ENCODE measurements around the gene MSRB1. TPM values are rescaled to one million over a fixed set of nuclear protein-coding genes. Genes with fewer than 3 reads are reported as not detected.
A peak's percentile ranks its signal among the peaks of the same experiment; 100 is the strongest.

Gene MSRB1
- total and polyA plus RNA-seq, 9 of the 15 experiments (the other 6 are each of a cell fraction or from before 2014, with no cell fraction given): 5.4 to 33.7 (median 25.7) TPM

DNA sequence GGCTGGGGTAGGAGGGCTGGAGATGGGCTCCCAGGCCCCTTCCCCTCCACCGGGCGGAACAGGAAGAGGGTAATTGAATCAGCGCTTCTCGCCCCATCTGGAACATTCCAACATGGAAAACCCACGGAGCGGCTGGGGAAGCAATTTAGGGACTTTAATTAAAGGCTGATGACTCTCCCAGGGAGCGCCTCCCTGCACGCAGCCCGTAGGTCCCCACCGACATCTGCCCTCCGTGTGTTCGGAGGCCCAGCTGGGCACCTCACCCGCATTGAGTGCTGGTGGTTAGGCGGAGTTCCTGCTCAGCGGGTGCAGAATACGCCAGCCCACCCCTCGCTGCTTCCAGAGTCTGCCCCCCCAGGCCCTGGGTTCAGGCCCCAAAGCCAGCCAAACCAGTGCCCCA, 34.8 kb downstream of the MSRB1 start:
- H3K4me3 ChIP-seq: no peak overlapping the region
- no peaks in the 10 kb centered on the region for H3K36me3 ChIP-seq (ENCODE audit: control insufficient read depth, insufficient read depth, low read length)
- TF ChIP-seq HNRNPK (IDR thresholded peaks at IDR 0.05; ENCODE audit: low read depth, low read length, poor library complexity, severe bottlenecking): no peak
- TF ChIP-seq, protein P1, sequence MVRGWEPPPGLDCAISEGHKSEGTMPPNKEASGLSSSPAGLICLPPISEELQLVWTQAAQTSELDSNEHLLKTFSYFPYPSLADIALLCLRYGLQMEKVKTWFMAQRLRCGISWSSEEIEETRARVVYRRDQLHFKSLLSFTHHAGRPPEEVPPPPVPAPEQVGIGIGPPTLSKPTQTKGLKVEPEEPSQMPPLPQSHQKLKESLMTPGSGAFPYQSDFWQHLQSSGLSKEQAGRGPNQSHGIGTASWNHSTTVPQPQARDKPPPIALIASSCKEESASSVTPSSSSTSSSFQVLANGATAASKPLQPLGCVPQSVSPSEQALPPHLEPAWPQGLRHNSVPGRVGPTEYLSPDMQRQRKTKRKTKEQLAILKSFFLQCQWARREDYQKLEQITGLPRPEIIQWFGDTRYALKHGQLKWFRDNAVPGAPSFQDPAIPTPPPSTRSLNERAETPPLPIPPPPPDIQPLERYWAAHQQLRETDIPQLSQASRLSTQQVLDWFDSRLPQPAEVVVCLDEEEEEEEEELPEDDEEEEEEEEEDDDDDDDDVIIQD (CRISPR knock-in tag; IDR thresholded peaks at IDR 0.05): no peak
- peaks cover 0 to 61% of the 10 kb centered on the region in 2 experiments; a peak in 2 of 5 replicates for H3K4me1 ChIP-seq (replicated peaks in 1 of 2; ENCODE audit: control insufficient read depth in 2 of 2, insufficient read depth in 2 of 2, low read length in 2 of 2)
- H2AFZ ChIP-seq (ENCODE audit: low read depth, low read length): no peak overlapping the region
- intact Hi-C loops (cut with micrococcal nuclease) (no loop called here), in situ Hi-C loops (cut with MboI) (no loop called here)
- ATAC-seq (no peak), FAIRE-seq (no peak), DNase-seq (ENCODE audit: extremely low read depth in 1 of 4, low spot score in 3 of 4) (no peak)
- H3K79me2 ChIP-seq (ENCODE audit: control insufficient read depth, insufficient read depth, low read length): no peaks in the 10 kb centered on the region
- ChIA-PET CTCF (ENCODE audit: low intra/inter-chr PET ratio) (no interaction called here), POLR2A (no interaction called here)
- peaks cover 28 to 66% of the 10 kb centered on the region in 2 experiments for H3K27me3 ChIP-seq (ENCODE audit: control insufficient read depth in 2 of 2, insufficient read depth in 2 of 2, low read length in 2 of 2)
- H3K27ac ChIP-seq (ENCODE audit: extremely low read depth, low read depth, low read length): no peak overlapping the region
- no TSS peak for BruUV-seq (replicated peaks)
- H3K9me3 ChIP-seq (replicated peaks; ENCODE audit: control insufficient read depth, insufficient read depth, low read depth, low read length): no peaks in the 10 kb centered on the region
- H4K20me1 ChIP-seq (replicated peaks; ENCODE audit: control insufficient read depth, insufficient read depth, low read length): 0 out of 2 replicates have a peak, but pooled peaks cover 8% of the 10 kb centered on the region
- no peak overlapping the region for H3K4me2 ChIP-seq (ENCODE audit: insufficient read depth, low read length)
- no peaks in the 10 kb centered on the region for H3K9me1 ChIP-seq (ENCODE audit: control insufficient read depth, insufficient read depth, low read length)
- WGBS (ENCODE audit: insufficient coverage, low coverage, missing lambda C conversion rate): 30% methylated on average over 11 of the region's 17 CpGs
- peak overlapping the region in 1 of 2 experiments; percentile 35; a peak in 2 of 4 replicates for H3K9ac ChIP-seq (ENCODE audit: insufficient read depth in 1 of 2, low read depth in 2 of 2, low read length in 2 of 2)
